Panc1 (cell line): ENCODE measurements around the gene KMT2C. TPM values are rescaled to one million over a fixed set of nuclear protein-coding genes. Genes with fewer than 3 reads are reported as not detected.
"Not testable (repeated sequence)": the region's sequence is repeated elsewhere in the genome, so short reads cannot be mapped to it uniquely, and the experiment has no call there.

ENCODE experiments used
- ATAC-seq: fragments of 200-7000 bp; cut with Tn5 transposase; 2 replicates; pipeline ENCODE4 v1.9.1; 2020; ENCODE audit warnings: mild to moderate bottlenecking, moderate library complexity
- BruUV-seq: library from RNA; stranded (reverse); fragments of 400-500 nt; replicated peaks from 2 replicates; lab custom pipeline; 2021; lab: Mats Ljungman, UMichigan
- CTCF ChIA-PET: fragments of 300-600 bp; sonication (Branson Sonifier 250); formaldehyde crosslinking; loops from one replicate; lab custom pipeline; 2022; ENCODE audit warnings: antibody characterized with exemption; lab: Charles Lee
- POLR2A ChIA-PET: fragments of 300-600 bp; sonication (Branson Sonifier 250); formaldehyde crosslinking; loops from one replicate; lab custom pipeline; 2022; ENCODE audit warnings: antibody characterized with exemption; lab: Charles Lee
- DNase-seq: peaks from one replicate; pipeline ENCODE4 v3.0.0-alpha.2; 2010; ENCODE audit warnings: low read depth, low spot score
- H3K27ac ChIP-seq: 2 replicates; pipeline ENCODE4 v1.5.1; 2011; ENCODE audit warnings: mild to moderate bottlenecking, low read length, inconsistent platforms
- H3K27me3 ChIP-seq: fragments of 200-500 bp; sonication (Bioruptor generic); 2 replicates; pipeline ENCODE4 v1.6.0; 2014; ENCODE audit warnings: low read length, inconsistent platforms; ENCODE audit not compliant: control insufficient read depth, insufficient read depth
- H3K36me3 ChIP-seq: fragments of 200-500 bp; sonication (Bioruptor generic); 2 replicates; pipeline ENCODE4 v1.5.1; 2014; ENCODE audit warnings: inconsistent platforms, mild to moderate bottlenecking, low read length, moderate library complexity; ENCODE audit not compliant: control insufficient read depth, insufficient read depth
- H3K4me1 ChIP-seq: 2 replicates; pipeline ENCODE4 v1.5.1; 2011; ENCODE audit warnings: inconsistent platforms, mild to moderate bottlenecking, low read length, moderate library complexity; ENCODE audit not compliant: control insufficient read depth, insufficient read depth
- H3K4me3 ChIP-seq, 2 experiments: 2 replicates each; pipeline ENCODE4 v1.5.1; 2011 to 2012; ENCODE audit warnings: low read depth in 2 of 2, low read length in 2 of 2, mild to moderate bottlenecking in 2 of 2, inconsistent platforms in 1 of 2, moderate library complexity in 1 of 2
- H3K9me3 ChIP-seq: fragments of 200-500 bp; sonication (Bioruptor generic); 2 replicates; pipeline ENCODE4 v1.5.1; 2014; ENCODE audit warnings: low read depth, mild to moderate bottlenecking, inconsistent platforms, low read length, moderate library complexity; ENCODE audit not compliant: control insufficient read depth, insufficient read depth
- POLR2AphosphoS5 ChIP-seq: IDR thresholded peaks from 2 replicates; pipeline ENCODE4 v1.6.1; 2012; ENCODE audit warnings: mild to moderate bottlenecking, low read depth, low read length, moderate library complexity
- SIN3A ChIP-seq: IDR thresholded peaks from 2 replicates; pipeline ENCODE4 v1.6.1; 2012; ENCODE audit warnings: low read depth, mild to moderate bottlenecking, low read length, moderate library complexity, borderline replicate concordance; ENCODE audit not compliant: insufficient read depth
- TCF7L2 ChIP-seq: IDR thresholded peaks from 2 replicates; pipeline ENCODE4 v1.6.1; 2011; ENCODE audit warnings: mild to moderate bottlenecking, low read depth, low read length, inconsistent platforms
- in situ Hi-C: cut with HindIII; loops from 2 replicates; pipeline ENCODE4 v1.10.0; 2016; ENCODE audit warnings: low sequenced_read_pairs, low pct_unique_long_range_greater_than_20kb
- intact Hi-C: fragments of 100-400 bp; cut with micrococcal nuclease; formaldehyde crosslinking; loops from one replicate; pipeline ENCODE4 v1.10.0; 2022; ENCODE audit not compliant: unreplicated experiment
- total RNA-seq: library from RNA; stranded (reverse); gene quantifications from one replicate; pipeline ENCODE4 v1.2.1, GENCODE V29; 2021; ENCODE audit not compliant: unreplicated experiment
- TF ChIP-seq, protein P1 (sequence below), 2 experiments: IDR thresholded peaks; 2 replicates each; pipeline ENCODE4 v1.6.1; 2011 to 2012; ENCODE audit warnings: low read depth in 2 of 2, control low read depth in 1 of 2, low read length in 1 of 2, mild to moderate bottlenecking in 1 of 2, moderate library complexity in 1 of 2; ENCODE audit not compliant: insufficient read depth in 1 of 2
- TF ChIP-seq, protein P2 (sequence below): fragments of 450-650 bp; IDR thresholded peaks from 2 replicates; pipeline ENCODE4 v1.5.1; 2017; ENCODE audit warnings: mild to moderate bottlenecking

Gene KMT2C
- total RNA-seq, 1 experiment from 2014 or later: 42.5 TPM

DNA sequence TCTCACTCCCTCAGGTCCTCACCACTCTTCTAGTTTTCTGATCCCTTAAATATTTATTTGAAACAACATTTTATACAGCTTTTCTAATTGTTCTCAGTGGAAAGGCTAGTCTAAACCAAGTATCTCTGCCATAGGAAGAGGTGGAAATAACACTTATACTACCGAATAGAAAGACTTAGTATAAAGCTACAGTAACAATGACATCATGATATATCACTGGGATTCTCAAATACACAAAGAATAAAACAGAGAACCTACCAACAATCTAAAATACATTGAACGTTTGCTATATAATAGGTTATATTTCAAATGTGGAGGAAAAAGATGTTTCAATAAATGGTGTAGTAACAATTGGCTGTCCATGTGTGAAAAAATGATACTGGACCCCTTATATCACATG lies 142.9 kb downstream of the KMT2C start:
- ATAC-seq: no peak
- ChIA-PET CTCF (no interaction called here), POLR2A (no interaction called here)
- no peak overlapping the region for H3K4me3 ChIP-seq
- BruUV-seq: no TSS peak
- no peaks in the 10 kb centered on the region for H3K27me3 ChIP-seq
- no peaks in the 10 kb centered on the region for H3K4me1 ChIP-seq
- H3K36me3 ChIP-seq: no peaks in the 10 kb centered on the region
- in situ Hi-C loops: no loop called here
- no peak overlapping the region for H3K27ac ChIP-seq
- intact Hi-C loops: no loop called here
- no peaks in the 10 kb centered on the region; the same call in 1 of the 2 replicates for H3K9me3 ChIP-seq
- TF ChIP-seq TCF7L2: no peak
- no peak for TF ChIP-seq SIN3A
- TF ChIP-seq, protein P1, sequence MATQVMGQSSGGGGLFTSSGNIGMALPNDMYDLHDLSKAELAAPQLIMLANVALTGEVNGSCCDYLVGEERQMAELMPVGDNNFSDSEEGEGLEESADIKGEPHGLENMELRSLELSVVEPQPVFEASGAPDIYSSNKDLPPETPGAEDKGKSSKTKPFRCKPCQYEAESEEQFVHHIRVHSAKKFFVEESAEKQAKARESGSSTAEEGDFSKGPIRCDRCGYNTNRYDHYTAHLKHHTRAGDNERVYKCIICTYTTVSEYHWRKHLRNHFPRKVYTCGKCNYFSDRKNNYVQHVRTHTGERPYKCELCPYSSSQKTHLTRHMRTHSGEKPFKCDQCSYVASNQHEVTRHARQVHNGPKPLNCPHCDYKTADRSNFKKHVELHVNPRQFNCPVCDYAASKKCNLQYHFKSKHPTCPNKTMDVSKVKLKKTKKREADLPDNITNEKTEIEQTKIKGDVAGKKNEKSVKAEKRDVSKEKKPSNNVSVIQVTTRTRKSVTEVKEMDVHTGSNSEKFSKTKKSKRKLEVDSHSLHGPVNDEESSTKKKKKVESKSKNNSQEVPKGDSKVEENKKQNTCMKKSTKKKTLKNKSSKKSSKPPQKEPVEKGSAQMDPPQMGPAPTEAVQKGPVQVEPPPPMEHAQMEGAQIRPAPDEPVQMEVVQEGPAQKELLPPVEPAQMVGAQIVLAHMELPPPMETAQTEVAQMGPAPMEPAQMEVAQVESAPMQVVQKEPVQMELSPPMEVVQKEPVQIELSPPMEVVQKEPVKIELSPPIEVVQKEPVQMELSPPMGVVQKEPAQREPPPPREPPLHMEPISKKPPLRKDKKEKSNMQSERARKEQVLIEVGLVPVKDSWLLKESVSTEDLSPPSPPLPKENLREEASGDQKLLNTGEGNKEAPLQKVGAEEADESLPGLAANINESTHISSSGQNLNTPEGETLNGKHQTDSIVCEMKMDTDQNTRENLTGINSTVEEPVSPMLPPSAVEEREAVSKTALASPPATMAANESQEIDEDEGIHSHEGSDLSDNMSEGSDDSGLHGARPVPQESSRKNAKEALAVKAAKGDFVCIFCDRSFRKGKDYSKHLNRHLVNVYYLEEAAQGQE (IDR thresholded peaks at IDR 0.05; ENCODE audit: insufficient read depth in 1 of 2, low read depth in 2 of 2, low read length in 1 of 2): no peak
- TF ChIP-seq, protein P2, sequence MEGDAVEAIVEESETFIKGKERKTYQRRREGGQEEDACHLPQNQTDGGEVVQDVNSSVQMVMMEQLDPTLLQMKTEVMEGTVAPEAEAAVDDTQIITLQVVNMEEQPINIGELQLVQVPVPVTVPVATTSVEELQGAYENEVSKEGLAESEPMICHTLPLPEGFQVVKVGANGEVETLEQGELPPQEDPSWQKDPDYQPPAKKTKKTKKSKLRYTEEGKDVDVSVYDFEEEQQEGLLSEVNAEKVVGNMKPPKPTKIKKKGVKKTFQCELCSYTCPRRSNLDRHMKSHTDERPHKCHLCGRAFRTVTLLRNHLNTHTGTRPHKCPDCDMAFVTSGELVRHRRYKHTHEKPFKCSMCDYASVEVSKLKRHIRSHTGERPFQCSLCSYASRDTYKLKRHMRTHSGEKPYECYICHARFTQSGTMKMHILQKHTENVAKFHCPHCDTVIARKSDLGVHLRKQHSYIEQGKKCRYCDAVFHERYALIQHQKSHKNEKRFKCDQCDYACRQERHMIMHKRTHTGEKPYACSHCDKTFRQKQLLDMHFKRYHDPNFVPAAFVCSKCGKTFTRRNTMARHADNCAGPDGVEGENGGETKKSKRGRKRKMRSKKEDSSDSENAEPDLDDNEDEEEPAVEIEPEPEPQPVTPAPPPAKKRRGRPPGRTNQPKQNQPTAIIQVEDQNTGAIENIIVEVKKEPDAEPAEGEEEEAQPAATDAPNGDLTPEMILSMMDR: no peak
- no peak for TF ChIP-seq POLR2AphosphoS5
- no peak for DNase-seq

DNA sequence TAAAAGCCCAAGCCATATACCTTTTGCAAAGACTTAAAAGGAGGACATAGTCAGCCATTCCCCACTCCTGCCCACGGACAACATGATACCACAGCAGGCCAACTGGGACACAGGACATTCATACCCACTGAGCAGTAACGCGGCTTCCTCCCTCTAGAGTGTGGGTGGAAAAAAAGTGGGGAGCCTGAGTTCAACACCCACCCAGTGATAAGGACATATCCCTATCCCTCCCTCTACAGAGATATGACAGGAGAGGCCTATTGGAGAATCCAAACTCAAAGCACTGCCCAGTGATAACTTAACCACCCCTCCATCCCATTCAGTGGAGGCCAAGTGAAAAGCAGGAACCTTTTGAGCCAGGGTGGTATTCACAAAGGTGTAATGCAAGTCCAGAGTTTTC lies 148.8 kb downstream of the KMT2C start:
- H3K36me3 ChIP-seq, ATAC-seq, BruUV-seq, intact Hi-C loops, in situ Hi-C loops, CTCF ChIA-PET, H3K27me3 ChIP-seq, DNase-seq, H3K27ac ChIP-seq, H3K4me1 ChIP-seq, POLR2A ChIA-PET, H3K4me3 ChIP-seq, H3K9me3 ChIP-seq: not testable (repeated sequence)

DNA sequence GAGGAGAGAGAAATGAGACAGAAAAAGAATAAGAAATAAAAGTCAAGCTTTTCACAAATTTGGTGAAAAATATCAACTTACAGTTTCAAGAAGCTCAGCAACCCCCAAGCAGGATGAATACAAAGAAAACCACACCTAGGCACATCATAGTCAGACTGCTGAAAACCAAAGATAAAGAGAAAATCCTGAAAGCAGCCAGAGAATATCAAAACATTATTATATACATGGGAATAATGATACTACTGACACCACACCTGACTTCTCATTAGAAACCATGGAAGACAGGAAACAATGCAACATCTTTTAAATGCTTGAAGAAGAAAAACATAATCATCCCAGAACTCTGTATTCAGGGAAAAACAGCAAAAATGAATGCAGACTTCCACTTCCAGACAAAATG lies 149.6 kb downstream of the KMT2C start:
- in situ Hi-C loops, ATAC-seq, CTCF ChIA-PET, H3K4me3 ChIP-seq, H3K4me1 ChIP-seq, H3K27ac ChIP-seq, POLR2A ChIA-PET, BruUV-seq, H3K27me3 ChIP-seq, intact Hi-C loops, DNase-seq, H3K9me3 ChIP-seq, H3K36me3 ChIP-seq: not testable (repeated sequence)

DNA sequence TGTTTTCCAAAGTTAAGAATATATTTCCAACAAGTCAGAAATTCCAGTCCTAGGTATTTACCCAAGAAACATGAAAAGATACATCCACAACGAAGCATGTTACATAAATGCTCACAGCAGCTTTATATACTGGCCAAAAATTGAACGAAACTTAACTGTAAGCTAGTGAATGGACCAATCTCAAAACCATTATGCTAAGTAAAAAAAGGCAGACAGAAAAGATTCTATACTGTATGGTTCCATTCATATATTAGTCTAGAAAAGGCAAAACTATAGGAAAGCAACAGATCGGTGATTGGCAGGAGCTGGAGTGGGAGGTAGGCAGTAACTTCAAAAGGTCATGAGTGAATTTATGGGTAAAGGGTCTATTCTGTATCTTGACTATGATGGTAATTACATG lies 150.8 kb downstream of the KMT2C start:
- in situ Hi-C loops, ATAC-seq, POLR2A ChIA-PET, H3K27ac ChIP-seq, H3K9me3 ChIP-seq, H3K36me3 ChIP-seq, DNase-seq, H3K27me3 ChIP-seq, H3K4me1 ChIP-seq, intact Hi-C loops, CTCF ChIA-PET, BruUV-seq, H3K4me3 ChIP-seq: not testable (repeated sequence)

DNA sequence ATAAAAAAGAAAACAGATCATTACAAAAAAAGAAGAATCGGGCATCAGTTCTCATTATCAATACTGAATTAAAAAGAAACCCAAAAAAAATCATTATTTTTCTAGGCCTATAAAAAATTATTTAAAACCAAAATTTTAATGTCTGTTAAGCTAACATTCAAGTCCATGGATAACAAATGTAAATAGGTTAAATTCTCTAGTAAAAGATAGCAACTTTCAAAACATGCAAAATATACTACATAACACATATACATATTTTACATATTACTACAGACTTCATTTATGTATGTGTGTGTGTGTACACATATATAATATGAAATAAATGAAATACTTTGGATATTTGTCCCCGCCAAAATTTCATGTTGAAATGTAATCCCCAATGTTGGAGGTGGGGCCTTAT lies 158.1 kb downstream of the KMT2C start:
- BruUV-seq, ATAC-seq, H3K4me3 ChIP-seq, DNase-seq, H3K27me3 ChIP-seq, H3K9me3 ChIP-seq, in situ Hi-C loops, H3K27ac ChIP-seq, intact Hi-C loops, H3K36me3 ChIP-seq, CTCF ChIA-PET, H3K4me1 ChIP-seq, POLR2A ChIA-PET: not testable (repeated sequence)
